SK-N-SH treated with all-trans-retinoic acid at 6 μM for 48 hours (cell line): ENCODE data around the gene KRT81.

Source experiments
- BACH2 ChIP-seq: fragments of 250-450 bp; sonication (Bioruptor Pico); IDR thresholded peaks from 2 replicates; pipeline ENCODE4 v1.9.0; 2021; ENCODE audit warnings: mild to moderate bottlenecking, borderline replicate concordance
- OSR1 ChIP-seq: fragments of 250-450 bp; sonication (Bioruptor Pico); IDR thresholded peaks from 2 replicates; pipeline ENCODE4 v1.8.0; 2022; ENCODE audit warnings: moderate library complexity, mild to moderate bottlenecking, inconsistent platforms
- POU6F1 ChIP-seq: fragments of 250-450 bp; sonication (Bioruptor Pico); IDR thresholded peaks from 2 replicates; pipeline ENCODE4 v1.8.0; 2021; ENCODE audit warnings: low read depth, mild to moderate bottlenecking, moderate library complexity, borderline replicate concordance
- PPARA ChIP-seq: fragments of 250-450 bp; sonication (Bioruptor Pico); IDR thresholded peaks from 2 replicates; pipeline ENCODE4 v1.5.0; 2020; ENCODE audit warnings: mild to moderate bottlenecking, borderline replicate concordance
- ZNF565 ChIP-seq: fragments of 450-650 bp; formaldehyde crosslinking; conservative IDR thresholded peaks from 2 replicates; pipeline ENCODE4 v1.5.0; 2020; ENCODE audit warnings: low read depth, mild to moderate bottlenecking, moderate library complexity
- ZNF70 ChIP-seq: fragments of 450-650 bp; formaldehyde crosslinking; IDR thresholded peaks from 2 replicates; pipeline ENCODE4 v1.5.0; 2020; ENCODE audit warnings: mild to moderate bottlenecking, moderate library complexity
- ZNF8 ChIP-seq: fragments of 450-650 bp; formaldehyde crosslinking; IDR thresholded peaks from 2 replicates; pipeline ENCODE4 v1.5.0; 2020; ENCODE audit warnings: mild to moderate bottlenecking, moderate library complexity
- TF ChIP-seq, protein P1 (sequence below): fragments of 250-450 bp; sonication (Bioruptor Pico); IDR thresholded peaks from 2 replicates; pipeline ENCODE4 v1.8.0; 2020; ENCODE audit warnings: mild to moderate bottlenecking, moderate library complexity, borderline replicate concordance

GRCh38 chr12:52262286-52262685 is 29.0 kb downstream of the KRT81 start:
- TF ChIP-seq, protein P1, sequence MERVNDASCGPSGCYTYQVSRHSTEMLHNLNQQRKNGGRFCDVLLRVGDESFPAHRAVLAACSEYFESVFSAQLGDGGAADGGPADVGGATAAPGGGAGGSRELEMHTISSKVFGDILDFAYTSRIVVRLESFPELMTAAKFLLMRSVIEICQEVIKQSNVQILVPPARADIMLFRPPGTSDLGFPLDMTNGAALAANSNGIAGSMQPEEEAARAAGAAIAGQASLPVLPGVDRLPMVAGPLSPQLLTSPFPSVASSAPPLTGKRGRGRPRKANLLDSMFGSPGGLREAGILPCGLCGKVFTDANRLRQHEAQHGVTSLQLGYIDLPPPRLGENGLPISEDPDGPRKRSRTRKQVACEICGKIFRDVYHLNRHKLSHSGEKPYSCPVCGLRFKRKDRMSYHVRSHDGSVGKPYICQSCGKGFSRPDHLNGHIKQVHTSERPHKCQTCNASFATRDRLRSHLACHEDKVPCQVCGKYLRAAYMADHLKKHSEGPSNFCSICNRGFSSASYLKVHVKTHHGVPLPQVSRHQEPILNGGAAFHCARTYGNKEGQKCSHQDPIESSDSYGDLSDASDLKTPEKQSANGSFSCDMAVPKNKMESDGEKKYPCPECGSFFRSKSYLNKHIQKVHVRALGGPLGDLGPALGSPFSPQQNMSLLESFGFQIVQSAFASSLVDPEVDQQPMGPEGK (CRISPR knock-in tag) = no peak
- TF ChIP-seq ZNF8 (CRISPR knock-in tag) (no peak), BACH2 (CRISPR knock-in tag) (no peak), POU6F1 (CRISPR knock-in tag) (no peak), PPARA (no peak), ZNF70 (CRISPR knock-in tag) (no peak), ZNF565 (CRISPR knock-in tag) (no peak), OSR1 (CRISPR knock-in tag) (no peak)
